ENCODE data around the gene OR8B3. TPM values are rescaled to one million over a fixed set of nuclear protein-coding genes. Genes with fewer than 3 reads are reported as not detected.
"Not testable (repeated sequence)": the region's sequence is repeated elsewhere in the genome, so short reads cannot be mapped to it uniquely, and the experiment has no call there.

The OR8B3 gene
- total and polyA plus RNA-seq, 8 donors = not detected

GRCh38 chr11:124415356-124415923 lies 16.6 kb upstream of the OR8B3 start:
- intact Hi-C loops (cut with DNase I; ENCODE audit: low total_unique reads) = loop anchor here (10.0 kb wide), 1 partner anchor 169 kb away; no protein-coding TSS in a partner anchor
- 14 to 19% (median 17%) methylated on average over 5 of the region's 5 CpGs for WGBS, 5 donors
- Histone ChIP-seq H3K4me3 (no peak overlapping the region), H3K36me3 (no peaks in the 10 kb centered on the region), H3K4me1 (no peaks in the 10 kb centered on the region), H3K9me3 (no peaks in the 10 kb centered on the region), H3K27ac (no peak overlapping the region), H3K27me3 (peaks cover 0 to 27% (median 0%) of the 10 kb centered on the region in 3 donors)
- TF ChIP-seq EP300 (IDR thresholded peaks at IDR 0.05) (no peak), POLR2AphosphoS5 (IDR thresholded peaks at IDR 0.05) (no peak), POLR2A (IDR thresholded peaks at IDR 0.05) (no peak)
- TF ChIP-seq, protein P1, sequence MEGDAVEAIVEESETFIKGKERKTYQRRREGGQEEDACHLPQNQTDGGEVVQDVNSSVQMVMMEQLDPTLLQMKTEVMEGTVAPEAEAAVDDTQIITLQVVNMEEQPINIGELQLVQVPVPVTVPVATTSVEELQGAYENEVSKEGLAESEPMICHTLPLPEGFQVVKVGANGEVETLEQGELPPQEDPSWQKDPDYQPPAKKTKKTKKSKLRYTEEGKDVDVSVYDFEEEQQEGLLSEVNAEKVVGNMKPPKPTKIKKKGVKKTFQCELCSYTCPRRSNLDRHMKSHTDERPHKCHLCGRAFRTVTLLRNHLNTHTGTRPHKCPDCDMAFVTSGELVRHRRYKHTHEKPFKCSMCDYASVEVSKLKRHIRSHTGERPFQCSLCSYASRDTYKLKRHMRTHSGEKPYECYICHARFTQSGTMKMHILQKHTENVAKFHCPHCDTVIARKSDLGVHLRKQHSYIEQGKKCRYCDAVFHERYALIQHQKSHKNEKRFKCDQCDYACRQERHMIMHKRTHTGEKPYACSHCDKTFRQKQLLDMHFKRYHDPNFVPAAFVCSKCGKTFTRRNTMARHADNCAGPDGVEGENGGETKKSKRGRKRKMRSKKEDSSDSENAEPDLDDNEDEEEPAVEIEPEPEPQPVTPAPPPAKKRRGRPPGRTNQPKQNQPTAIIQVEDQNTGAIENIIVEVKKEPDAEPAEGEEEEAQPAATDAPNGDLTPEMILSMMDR (IDR thresholded peaks at IDR 0.05) = peak in 3 of 7 experiments; percentile 40 to 64 (median 53)
- DNase-seq = peak in 1 of 2 donors; percentile 30

DNA sequence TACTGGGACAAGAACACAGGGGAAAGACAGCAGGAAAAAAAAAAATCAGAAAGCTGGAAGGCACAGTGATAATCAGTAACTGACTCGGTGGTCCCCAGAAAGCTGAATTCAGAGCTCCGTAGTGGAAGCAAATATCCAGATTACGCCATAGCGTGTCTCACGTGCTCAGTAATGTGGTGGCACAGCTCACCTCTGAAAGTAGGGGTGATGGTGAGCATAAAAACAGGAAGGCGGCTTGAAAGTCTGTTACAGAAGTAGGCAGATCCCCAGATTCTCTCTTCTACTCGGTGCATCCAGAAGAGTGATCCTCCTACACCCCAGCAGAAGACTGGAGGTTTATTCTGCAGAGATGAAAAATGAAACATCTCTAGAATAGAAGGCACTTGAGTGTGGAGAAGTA lies 11.1 kb upstream of the OR8B3 start:
- no peaks in the 10 kb centered on the region for H3K4me1 ChIP-seq
- H3K27ac ChIP-seq = no peak overlapping the region
- H3K4me3 ChIP-seq = no peak overlapping the region
- DNase-seq = no peak
- no peaks in the 10 kb centered on the region for H3K36me3 ChIP-seq
- H3K9me3 ChIP-seq = no peaks in the 10 kb centered on the region
- H3K27me3 ChIP-seq = peaks cover 0 to 13% (median 0%) of the 10 kb centered on the region in 3 donors
- intact Hi-C loops (cut with DNase I; ENCODE audit: low total_unique reads) = loop anchor here (10.0 kb wide), 1 partner anchor 175 kb away; no protein-coding TSS in a partner anchor
- WGBS, 5 donors = 72 to 87% (median 83%) methylated on average over 7 of the region's 7 CpGs
- TF ChIP-seq POLR2AphosphoS5 (IDR thresholded peaks at IDR 0.05) (no peak), EP300 (IDR thresholded peaks at IDR 0.05) (no peak), POLR2A (IDR thresholded peaks at IDR 0.05) (no peak)
- TF ChIP-seq, protein P1 (IDR thresholded peaks at IDR 0.05) = no peak

DNA sequence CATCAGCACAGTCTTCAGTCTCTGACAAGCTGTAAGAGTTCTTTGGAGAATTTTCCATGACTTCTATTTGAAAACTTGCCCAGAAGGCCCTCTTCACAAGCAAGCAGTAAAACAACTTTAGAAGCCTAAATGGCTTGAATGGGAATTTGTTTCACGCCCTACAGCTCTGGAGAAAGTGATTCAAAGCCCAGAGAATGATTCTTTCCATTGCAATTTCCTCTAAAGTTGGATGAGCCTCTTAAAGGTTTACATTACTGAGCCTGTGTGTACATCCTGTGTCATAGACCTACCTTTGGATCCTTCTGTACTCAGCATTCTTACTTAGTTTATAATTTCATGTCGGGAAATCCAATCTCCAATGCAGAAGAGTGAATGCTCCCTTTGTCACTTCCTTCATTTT lies 6.8 kb upstream of the OR8B3 start:
- no peak overlapping the region for H3K27ac ChIP-seq
- intact Hi-C loops (cut with DNase I; ENCODE audit: low total_unique reads) = no loop called here
- WGBS, 5 donors = 40 to 65% (median 50%) methylated on average over 2 of the region's 2 CpGs

GRCh38 chr11:124403186-124403585 lies 4.4 kb upstream of the OR8B3 start:
- H3K4me1 ChIP-seq; H3K4me3 ChIP-seq; H3K9me3 ChIP-seq; H3K36me3 ChIP-seq; H3K27ac ChIP-seq; intact Hi-C loops (cut with DNase I; ENCODE audit: low total_unique reads); H3K27me3 ChIP-seq; DNase-seq: not testable (repeated sequence)
- WGBS, 5 donors = 88 to 98% (median 92%) methylated on average over 11 to 26 of the region's 27 CpGs

More for the DNA sequence above, 6.8 kb upstream of the OR8B3 start:
- no peaks in the 10 kb centered on the region for H3K36me3 ChIP-seq
- no peak overlapping the region for H3K4me3 ChIP-seq
- H3K9me3 ChIP-seq = no peaks in the 10 kb centered on the region
- no peaks in the 10 kb centered on the region for H3K4me1 ChIP-seq
- TF ChIP-seq, protein P1 (IDR thresholded peaks at IDR 0.05) = no peak
- TF ChIP-seq POLR2A (IDR thresholded peaks at IDR 0.05) = no peak
- TF ChIP-seq EP300 (IDR thresholded peaks at IDR 0.05) = no peak
- no peak for TF ChIP-seq POLR2AphosphoS5 (IDR thresholded peaks at IDR 0.05)
- DNase-seq = peak in 1 of 2 donors; percentile 4
- H3K27me3 ChIP-seq = no peaks in the 10 kb centered on the region

GRCh38 chr11:124402326-124402922 lies 3.6 kb upstream of the OR8B3 start:
- Histone ChIP-seq H3K4me3 (no peak overlapping the region), H3K4me1 (no peaks in the 10 kb centered on the region), H3K9me3 (no peaks in the 10 kb centered on the region), H3K36me3 (no peaks in the 10 kb centered on the region), H3K27ac (no peak overlapping the region), H3K27me3 (no peaks in the 10 kb centered on the region)
- TF ChIP-seq, protein P1 (IDR thresholded peaks at IDR 0.05) = peak in 4 of 7 experiments; percentile 22 to 59 (median 26)
- no peak for TF ChIP-seq POLR2AphosphoS5 (IDR thresholded peaks at IDR 0.05)
- peak; percentile 30 to 72 for DNase-seq
- WGBS, 5 donors = 34 to 43% (median 39%) methylated on average over 8 of the region's 8 CpGs
- intact Hi-C loops (cut with DNase I; ENCODE audit: low total_unique reads) = no loop called here

DNA sequence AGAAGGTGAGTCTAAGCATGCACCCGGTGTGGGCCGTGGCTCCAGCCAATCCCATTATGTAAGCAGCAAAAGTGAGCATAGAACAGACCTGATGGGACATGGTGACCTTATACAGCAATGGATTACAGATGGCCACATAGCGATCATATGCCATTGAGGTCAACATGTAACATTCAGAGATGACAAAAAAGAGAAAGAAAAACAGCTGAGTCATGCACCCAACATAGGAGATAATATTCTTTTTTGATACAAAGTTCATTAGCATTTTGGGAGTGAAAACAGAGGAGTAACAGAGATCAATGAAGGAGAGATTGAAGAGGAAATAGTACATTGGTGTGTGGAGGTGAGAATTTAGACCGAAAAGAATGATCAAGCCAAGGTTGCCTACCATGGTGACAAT lies 2.0 kb downstream of the OR8B3 start:
- DNase-seq; H3K36me3 ChIP-seq; intact Hi-C loops (cut with DNase I; ENCODE audit: low total_unique reads); H3K4me1 ChIP-seq; H3K27me3 ChIP-seq; H3K27ac ChIP-seq; H3K4me3 ChIP-seq; H3K9me3 ChIP-seq: not testable (repeated sequence)
- 69 to 87% (median 76%) methylated on average over 2 to 3 of the region's 4 CpGs for WGBS, 5 donors

All from stomach (tissue), 9 donors.